GM21825 (cell line): Measurements from ENCODE around the gene CSTF1.
"Not testable (repeated sequence)": the region's sequence is repeated elsewhere in the genome, so short reads cannot be mapped to it uniquely, and the experiment has no call there.

Experiments
- ATAC-seq: cut with Tn5 transposase; IDR thresholded peaks from one replicate; pipeline ENCODE4 v1.9.1; 2021; ENCODE audit warnings: mild to moderate bottlenecking, moderate library complexity; ENCODE audit not compliant: unreplicated experiment

Gene CSTF1

GRCh38 chr20:56403465-56403864 lies 11.0 kb downstream of the CSTF1 start:
- no peak for ATAC-seq

- ATAC-seq, result not testable (repeated sequence)
These were observed 12.9 kb downstream of the CSTF1 start for GRCh38 chr20:56405356-56405755.

GRCh38 chr20:56406910-56407309 lies 14.5 kb downstream of the CSTF1 start:
- ATAC-seq, result no peak

GRCh38 chr20:56409521-56409920 lies 17.1 kb downstream of the CSTF1 start:
- no peak for ATAC-seq

- ATAC-seq, result no peak
These were observed 17.5 kb downstream of the CSTF1 start for GRCh38 chr20:56409956-56410355.

GRCh38 chr20:56411287-56411686 lies 18.8 kb downstream of the CSTF1 start:
- not testable (repeated sequence) for ATAC-seq

- ATAC-seq, result peak; percentile 71
These were observed 19.5 kb downstream of the CSTF1 start, which contains the start of gene CASS4 for GRCh38 chr20:56411759-56412472. Gene CASS4, plus strand, starts transcription at chr20:56412260. Its CDS starts 199 bp downstream, at chr20:56412459.

- no peak for ATAC-seq
These were observed 20.0 kb downstream of the CSTF1 start for GRCh38 chr20:56412473-56412790.

- no peak for ATAC-seq
These were observed 20.5 kb downstream of the CSTF1 start for GRCh38 chr20:56412949-56413348.

GRCh38 chr20:56414842-56415765 lies 22.7 kb downstream of the CSTF1 start:
- ATAC-seq, result no peak

GRCh38 chr20:56417402-56417801 lies 25.0 kb downstream of the CSTF1 start:
- no peak for ATAC-seq

GRCh38 chr20:56417911-56418310 lies 25.5 kb downstream of the CSTF1 start:
- no peak for ATAC-seq

- ATAC-seq, result no peak
These were observed 26.0 kb downstream of the CSTF1 start for GRCh38 chr20:56418385-56418861.

- no peak for ATAC-seq
These were observed 27.6 kb downstream of the CSTF1 start for GRCh38 chr20:56420028-56420427.

GRCh38 chr20:56420940-56421688 lies 28.7 kb downstream of the CSTF1 start:
- no peak for ATAC-seq

GRCh38 chr20:56422076-56422823 lies 29.8 kb downstream of the CSTF1 start:
- no peak for ATAC-seq

- ATAC-seq, result no peak
These were observed 30.4 kb downstream of the CSTF1 start for GRCh38 chr20:56422824-56423189.

- ATAC-seq, result no peak
These were observed 30.8 kb downstream of the CSTF1 start for GRCh38 chr20:56423211-56423610.

GRCh38 chr20:56423886-56424285 lies 31.4 kb downstream of the CSTF1 start:
- ATAC-seq, result no peak

GRCh38 chr20:56424931-56425330 lies 32.5 kb downstream of the CSTF1 start:
- no peak for ATAC-seq

- ATAC-seq, result no peak
These were observed 33.6 kb downstream of the CSTF1 start for GRCh38 chr20:56426026-56426425.
